Neural cell (in vitro differentiated cells): ENCODE data around the gene OSBP2.

Experiments used
- CTCF ChIP-seq: fragments of 450-650 bp; IDR thresholded peaks from 2 replicates; pipeline ENCODE4 v1.5.1; 2014; ENCODE audit warnings: antibody characterized with exemption, mild to moderate bottlenecking, moderate library complexity; ENCODE audit not compliant: poor library complexity, severe bottlenecking
- EP300 ChIP-seq: fragments of 450-650 bp; conservative IDR thresholded peaks from 2 replicates; pipeline ENCODE4 v1.6.1; 2014; ENCODE audit warnings: antibody characterized with exemption, mild to moderate bottlenecking, moderate library complexity; ENCODE audit not compliant: poor library complexity, severe bottlenecking
- EZH2 ChIP-seq: fragments of 200-600, 300-800 bp; shearing (Covaris generic), sonication (generic); IDR thresholded peaks from 2 replicates; pipeline ENCODE4 v1.6.1; 2014; ENCODE audit warnings: antibody characterized with exemption, low read length, borderline replicate concordance, mild to moderate bottlenecking; ENCODE audit not compliant: insufficient read depth, poor library complexity, severe bottlenecking
- POLR2AphosphoS5 ChIP-seq: IDR thresholded peaks from 2 replicates; pipeline ENCODE4 v1.6.1; 2012
- TAF1 ChIP-seq: IDR thresholded peaks from 2 replicates; pipeline ENCODE4 v1.6.1; 2012; ENCODE audit warnings: low read depth

- TF ChIP-seq CTCF: no peak
- TF ChIP-seq POLR2AphosphoS5: no peak
- no peak for TF ChIP-seq EZH2
- TF ChIP-seq TAF1: no peak
- TF ChIP-seq EP300: no peak
These were observed 81.8 kb downstream of the OSBP2 start for GRCh38 chr22:30776476-30776875.
